Stimulated activated CD4-positive, alpha-beta T cell treated with anti-CD3 and anti-CD28 coated beads, Interleukin-4, amount 100 ng/mL, for 4 hours (primary cell): Measurements from ENCODE around the gene SLC7A8.
A peak's percentile ranks its signal among the peaks of the same experiment; 100 is the strongest.

ENCODE experiments used
- DNase-seq, 2 experiments: peaks; one replicate each; pipeline ENCODE4 v3.0.0-alpha.2; 2020

SLC7A8 gene

GRCh38 chr14:23182372-23183157 lies 895 bp downstream of the SLC7A8 start:
- DNase-seq, result peak; percentile 21 to 24

GRCh38 chr14:23181946-23182345 lies 1.5 kb downstream of the SLC7A8 start:
- DNase-seq, result no peak

GRCh38 chr14:23181453-23181852 lies 2.0 kb downstream of the SLC7A8 start:
- no peak for DNase-seq

- DNase-seq, result no peak
Observed at GRCh38 chr14:23177181-23177580, 6.3 kb downstream of the SLC7A8 start.

- DNase-seq, result no peak
Observed at GRCh38 chr14:23175823-23176222, 7.6 kb downstream of the SLC7A8 start.

GRCh38 chr14:23174296-23175184 lies 8.9 kb downstream of the SLC7A8 start:
- no peak for DNase-seq

- DNase-seq, result no peak
Observed at GRCh38 chr14:23173796-23174195, 9.7 kb downstream of the SLC7A8 start.

- DNase-seq, result no peak
Observed at GRCh38 chr14:23173031-23173430, 10.4 kb downstream of the SLC7A8 start.

GRCh38 chr14:23172574-23172973 lies 10.9 kb downstream of the SLC7A8 start:
- DNase-seq, result no peak

- no peak for DNase-seq
Observed at GRCh38 chr14:23172096-23172495, 11.4 kb downstream of the SLC7A8 start.

GRCh38 chr14:23171222-23171975 lies 12.1 kb downstream of the SLC7A8 start:
- DNase-seq, result no peak

GRCh38 chr14:23169622-23170021 lies 13.8 kb downstream of the SLC7A8 start:
- no peak for DNase-seq

GRCh38 chr14:23168246-23168645 lies 15.2 kb downstream of the SLC7A8 start:
- DNase-seq, result no peak

- no peak for DNase-seq
Observed at GRCh38 chr14:23167116-23167847, 16.2 kb downstream of the SLC7A8 start.

GRCh38 chr14:23164949-23165348 lies 18.5 kb downstream of the SLC7A8 start:
- DNase-seq, result no peak

- no peak for DNase-seq
Observed at GRCh38 chr14:23164250-23164649, 19.2 kb downstream of the SLC7A8 start.

- no peak for DNase-seq
Observed at GRCh38 chr14:23163830-23164229, 19.6 kb downstream of the SLC7A8 start.

GRCh38 chr14:23162800-23163199 lies 20.7 kb downstream of the SLC7A8 start:
- DNase-seq, result no peak

- DNase-seq, result no peak
Observed at GRCh38 chr14:23162005-23162404, 21.5 kb downstream of the SLC7A8 start.

- no peak for DNase-seq
Observed at GRCh38 chr14:23160924-23161522, 22.4 kb downstream of the SLC7A8 start.

- DNase-seq, result no peak
Observed at GRCh38 chr14:23159532-23159931, 23.9 kb downstream of the SLC7A8 start.

GRCh38 chr14:23158779-23159178 lies 24.7 kb downstream of the SLC7A8 start:
- no peak for DNase-seq
